Skeletal muscle satellite cell (primary cell): ENCODE measurements around the gene CYTH4.

Experiments
- H3K27me3 ChIP-seq: 2 replicates; pipeline ENCODE4 v1.7.0; 2013; ENCODE audit warnings: low read length; ENCODE audit not compliant: control insufficient read depth, insufficient read depth
- H3K36me3 ChIP-seq: 2 replicates; pipeline ENCODE4 v1.7.0; 2013; ENCODE audit warnings: mild to moderate bottlenecking, control low read depth, low read length; ENCODE audit not compliant: insufficient read depth
- H3K4me1 ChIP-seq: 2 replicates; pipeline ENCODE4 v1.7.0; 2013; ENCODE audit warnings: low read length; ENCODE audit not compliant: control insufficient read depth, insufficient read depth
- H3K4me2 ChIP-seq: 2 replicates; pipeline ENCODE4 v1.7.0; 2013; ENCODE audit warnings: mild to moderate bottlenecking, low read length
- H3K4me3 ChIP-seq: 2 replicates; pipeline ENCODE4 v1.7.0; 2013; ENCODE audit warnings: low read length
- H3K9ac ChIP-seq: 2 replicates; pipeline ENCODE4 v1.7.0; 2013; ENCODE audit warnings: mild to moderate bottlenecking, low read depth, low read length, moderate library complexity
- H3K9me3 ChIP-seq: replicated peaks from 2 replicates; pipeline ENCODE4 v1.7.0; 2013; ENCODE audit warnings: mild to moderate bottlenecking, control low read depth, low read length

CYTH4 gene

DNA sequence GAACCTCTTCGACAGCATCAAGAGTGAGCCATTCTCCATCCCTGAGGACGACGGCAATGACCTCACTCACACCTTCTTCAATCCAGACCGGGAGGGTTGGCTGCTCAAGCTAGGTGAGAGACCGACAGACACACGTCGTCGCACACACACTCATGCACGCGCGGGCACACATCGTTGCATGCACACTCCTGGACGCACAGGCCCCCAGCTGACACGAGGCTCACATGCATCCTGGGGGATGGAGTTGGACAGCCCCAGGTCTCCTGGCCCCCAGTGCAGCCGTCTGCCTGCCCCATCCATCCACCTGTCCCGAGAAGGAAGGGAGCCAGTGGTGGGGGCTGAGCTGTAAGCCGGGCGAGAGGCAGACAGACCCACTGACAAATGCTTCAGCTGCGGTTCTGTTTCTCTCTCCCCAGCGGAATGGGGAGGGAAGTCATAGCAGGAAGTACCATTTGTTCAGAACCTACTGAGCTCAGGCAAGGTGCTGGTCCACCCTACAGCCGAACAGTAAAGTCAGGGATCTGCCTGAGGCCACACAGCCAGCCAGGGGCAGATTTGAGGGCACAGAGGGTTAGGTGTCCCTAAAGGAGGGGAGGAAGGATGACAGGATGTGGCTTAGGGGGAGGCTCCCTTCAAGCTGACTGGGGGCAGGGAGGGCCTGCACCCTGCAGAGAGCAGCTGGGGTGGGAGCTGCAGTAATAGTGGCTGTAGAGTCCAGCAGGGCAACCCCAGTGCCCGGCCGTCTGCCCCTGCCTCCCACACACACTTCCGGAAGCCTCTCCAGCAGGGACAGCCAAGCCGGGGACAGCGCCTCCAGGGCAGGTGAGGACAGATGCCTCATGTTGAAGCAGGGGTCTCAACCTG is 27.1 kb downstream of the CYTH4 start:
- Histone ChIP-seq H3K27me3 (no peaks in the 10 kb centered on the region), H3K4me2 (peak overlapping the region; percentile 34), H3K9me3 (no peaks in the 10 kb centered on the region), H3K4me1 (peaks cover 62% of the 10 kb centered on the region), H3K36me3 (no peaks in the 10 kb centered on the region), H3K9ac (no peak overlapping the region), H3K4me3 (no peak overlapping the region)

DNA sequence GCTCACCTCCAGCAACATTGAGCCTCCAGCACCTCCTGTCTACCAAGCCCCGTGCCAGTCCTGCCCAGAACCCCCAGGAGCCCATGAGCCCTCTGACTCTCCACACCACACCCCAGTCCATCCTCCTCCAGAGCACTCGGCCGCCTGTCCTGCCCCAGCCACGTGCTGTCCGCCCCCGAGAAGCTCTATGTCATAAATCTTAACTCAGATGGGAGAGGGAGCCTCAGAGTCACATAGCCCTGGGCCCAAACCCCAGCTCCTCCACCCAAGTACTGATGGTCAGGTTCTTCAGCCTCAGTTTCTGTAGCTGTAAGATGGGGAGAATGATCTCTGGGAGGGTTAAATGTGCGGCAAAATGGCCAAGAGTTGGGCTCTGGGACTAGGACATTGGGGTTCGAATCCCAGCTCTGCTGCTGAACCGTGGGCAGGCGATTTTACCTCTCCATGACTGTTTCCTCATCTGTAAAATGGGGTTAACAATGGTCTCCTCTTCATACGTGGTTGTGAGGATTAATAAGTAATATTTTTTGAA is 27.8 kb downstream of the CYTH4 start:
- Histone ChIP-seq H3K4me3 (no peak overlapping the region), H3K36me3 (no peaks in the 10 kb centered on the region), H3K9me3 (no peaks in the 10 kb centered on the region), H3K9ac (no peak overlapping the region), H3K27me3 (no peaks in the 10 kb centered on the region), H3K4me1 (peaks cover 59% of the 10 kb centered on the region), H3K4me2 (peak overlapping the region; percentile 34)

DNA sequence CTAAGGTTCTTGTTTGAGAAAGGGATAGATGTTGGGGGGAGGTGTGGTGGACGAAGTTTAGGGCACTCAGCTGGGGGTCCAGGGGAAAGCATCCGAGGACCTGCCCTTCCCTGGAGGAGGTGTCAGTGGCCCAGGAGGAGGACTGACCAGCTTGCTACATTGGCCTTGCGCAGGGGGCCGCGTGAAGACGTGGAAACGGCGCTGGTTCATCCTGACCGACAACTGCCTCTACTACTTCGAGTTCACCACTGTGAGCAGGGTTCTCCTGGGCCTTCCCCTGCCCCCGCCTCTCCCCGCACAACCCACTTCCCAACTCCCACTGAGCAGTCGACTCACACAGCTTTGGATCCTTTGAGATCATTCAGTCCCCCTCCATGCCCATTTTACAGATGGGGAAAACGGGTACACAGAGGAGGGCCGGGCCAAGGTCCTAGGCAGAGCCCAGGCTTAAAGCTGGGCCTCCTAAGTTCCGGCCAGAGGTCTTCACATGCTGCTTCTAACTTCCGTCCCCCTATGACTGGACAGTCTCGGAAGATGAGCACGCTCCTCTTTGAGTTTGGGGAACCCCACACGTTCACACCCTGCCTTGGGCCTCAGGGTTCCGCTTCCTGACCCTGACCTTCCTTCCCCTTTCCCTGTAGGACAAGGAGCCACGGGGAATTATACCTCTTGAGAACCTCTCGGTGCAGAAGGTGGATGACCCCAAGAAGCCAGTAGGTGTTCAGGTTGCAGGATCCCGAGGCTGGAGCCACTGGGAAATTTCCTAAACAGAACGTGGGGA is 28.7 kb downstream of the CYTH4 start:
- Histone ChIP-seq H3K4me3 (no peak overlapping the region), H3K9ac (no peak overlapping the region), H3K9me3 (no peaks in the 10 kb centered on the region), H3K36me3 (no peaks in the 10 kb centered on the region), H3K4me1 (peaks cover 51% of the 10 kb centered on the region), H3K4me2 (no peak overlapping the region), H3K27me3 (no peaks in the 10 kb centered on the region)

DNA sequence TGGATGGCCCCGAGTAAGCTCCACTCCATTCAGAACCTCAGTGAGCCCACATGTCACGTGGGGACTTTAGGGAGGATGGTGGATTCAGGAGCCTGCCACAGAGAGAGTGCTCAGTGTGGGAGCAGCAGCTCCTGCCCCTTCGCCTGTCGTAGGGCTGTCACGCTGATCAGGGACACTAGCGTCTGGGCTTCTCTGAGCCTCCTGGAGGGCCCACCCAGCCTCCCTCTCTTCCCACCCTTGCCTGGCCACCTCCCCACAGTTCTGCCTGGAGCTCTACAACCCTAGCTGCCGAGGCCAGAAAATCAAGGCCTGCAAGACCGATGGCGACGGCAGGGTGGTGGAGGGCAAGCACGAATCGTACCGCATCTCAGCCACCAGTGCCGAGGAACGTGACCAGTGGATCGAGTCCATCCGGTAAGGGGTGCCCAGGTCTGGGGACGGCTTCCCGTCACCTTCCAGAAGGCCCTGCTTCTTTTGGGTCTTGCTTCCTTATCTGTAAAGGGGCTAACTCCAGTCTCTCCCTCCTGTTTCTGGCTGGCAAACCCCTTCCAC is 29.5 kb downstream of the CYTH4 start:
- Histone ChIP-seq H3K4me3 (no peak overlapping the region), H3K9me3 (no peaks in the 10 kb centered on the region), H3K36me3 (no peaks in the 10 kb centered on the region), H3K4me1 (peaks cover 43% of the 10 kb centered on the region), H3K27me3 (no peaks in the 10 kb centered on the region), H3K4me2 (no peak overlapping the region), H3K9ac (no peak overlapping the region)

DNA sequence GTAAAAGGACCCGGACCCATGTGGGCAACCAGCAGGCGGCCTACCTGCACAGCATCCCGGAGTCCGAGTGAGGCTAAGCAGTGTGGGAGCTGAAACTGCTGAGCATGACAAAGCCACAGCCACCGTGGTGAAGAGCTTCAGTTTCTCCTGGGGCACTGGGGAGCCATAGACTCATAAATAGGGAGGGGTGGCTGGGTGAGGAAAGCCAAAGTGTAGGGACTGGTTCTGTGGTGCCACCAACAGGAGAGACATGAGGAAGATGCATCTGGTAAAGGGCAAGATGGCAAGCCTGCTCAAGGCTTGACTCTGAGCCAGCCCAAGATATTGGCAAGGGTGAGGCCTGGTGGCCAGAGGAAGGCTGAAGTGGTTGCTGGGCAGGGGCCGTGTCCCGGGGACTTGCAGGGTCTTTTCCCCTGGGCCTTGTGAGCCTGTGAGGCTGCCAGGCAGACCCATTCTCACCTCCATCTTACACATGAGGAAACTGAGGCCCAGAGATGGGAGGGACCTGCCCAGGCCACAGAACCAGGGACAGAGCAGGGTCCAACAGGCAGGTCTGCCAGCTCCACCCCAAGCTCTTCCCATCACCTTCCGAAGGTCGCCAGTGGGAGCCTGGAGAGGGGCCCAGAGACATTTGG is 30.4 kb downstream of the CYTH4 start:
- no peak overlapping the region for H3K4me2 ChIP-seq
- H3K36me3 ChIP-seq: no peaks in the 10 kb centered on the region
- H3K4me1 ChIP-seq: peaks cover 39% of the 10 kb centered on the region
- no peaks in the 10 kb centered on the region for H3K9me3 ChIP-seq
- no peak overlapping the region for H3K4me3 ChIP-seq
- H3K9ac ChIP-seq: no peak overlapping the region
- H3K27me3 ChIP-seq: no peaks in the 10 kb centered on the region

DNA sequence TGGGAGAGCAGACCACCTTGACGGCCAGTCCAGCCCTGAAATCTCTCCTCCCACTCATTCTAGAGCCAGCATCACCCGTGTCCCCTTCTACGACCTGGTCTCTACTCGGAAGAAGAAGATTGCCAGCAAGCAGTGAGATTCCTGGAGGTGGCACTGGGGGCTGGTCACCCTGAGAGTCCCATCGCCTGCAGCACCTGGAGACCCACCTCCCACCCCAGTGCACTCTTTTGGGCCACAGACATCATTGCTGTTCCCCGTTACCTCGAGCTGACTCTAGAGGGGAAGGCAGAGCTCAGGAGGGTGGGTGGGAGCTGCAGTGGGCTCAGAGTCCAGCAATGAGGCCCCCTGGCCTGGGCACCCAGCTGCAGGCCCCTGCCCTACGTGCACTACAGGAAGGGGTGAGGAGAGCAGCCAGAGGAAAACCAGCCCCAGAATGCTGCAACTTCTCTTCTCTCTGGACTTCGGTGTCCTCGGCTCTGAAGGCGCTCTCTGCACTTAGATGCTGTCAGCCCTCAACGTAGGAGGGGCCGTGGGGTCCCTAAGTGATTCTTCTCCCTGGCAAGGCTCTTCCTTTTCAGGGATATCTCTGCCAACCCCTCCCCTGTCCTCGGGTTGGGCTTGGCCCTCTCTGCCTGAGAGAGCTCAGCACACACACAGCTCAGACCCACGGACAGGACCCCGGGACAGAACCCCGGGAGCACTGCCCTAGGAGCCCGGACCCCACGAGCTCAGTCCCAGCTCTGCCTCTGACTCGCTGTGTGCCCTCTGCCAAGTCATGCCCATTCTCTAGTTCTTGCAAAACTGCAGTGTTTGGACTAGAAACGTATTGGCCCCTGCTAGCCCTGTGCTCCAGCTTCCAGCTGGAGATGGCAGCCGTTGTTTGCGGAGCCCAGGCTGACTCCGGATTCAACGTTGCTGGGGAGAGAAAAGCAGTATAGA is 31.3 kb downstream of the CYTH4 start:
- Histone ChIP-seq H3K36me3 (no peaks in the 10 kb centered on the region), H3K4me3 (no peak overlapping the region), H3K9ac (no peak overlapping the region), H3K4me2 (peak overlapping the region; percentile 19), H3K4me1 (peaks cover 40% of the 10 kb centered on the region), H3K9me3 (no peaks in the 10 kb centered on the region), H3K27me3 (no peaks in the 10 kb centered on the region)

DNA sequence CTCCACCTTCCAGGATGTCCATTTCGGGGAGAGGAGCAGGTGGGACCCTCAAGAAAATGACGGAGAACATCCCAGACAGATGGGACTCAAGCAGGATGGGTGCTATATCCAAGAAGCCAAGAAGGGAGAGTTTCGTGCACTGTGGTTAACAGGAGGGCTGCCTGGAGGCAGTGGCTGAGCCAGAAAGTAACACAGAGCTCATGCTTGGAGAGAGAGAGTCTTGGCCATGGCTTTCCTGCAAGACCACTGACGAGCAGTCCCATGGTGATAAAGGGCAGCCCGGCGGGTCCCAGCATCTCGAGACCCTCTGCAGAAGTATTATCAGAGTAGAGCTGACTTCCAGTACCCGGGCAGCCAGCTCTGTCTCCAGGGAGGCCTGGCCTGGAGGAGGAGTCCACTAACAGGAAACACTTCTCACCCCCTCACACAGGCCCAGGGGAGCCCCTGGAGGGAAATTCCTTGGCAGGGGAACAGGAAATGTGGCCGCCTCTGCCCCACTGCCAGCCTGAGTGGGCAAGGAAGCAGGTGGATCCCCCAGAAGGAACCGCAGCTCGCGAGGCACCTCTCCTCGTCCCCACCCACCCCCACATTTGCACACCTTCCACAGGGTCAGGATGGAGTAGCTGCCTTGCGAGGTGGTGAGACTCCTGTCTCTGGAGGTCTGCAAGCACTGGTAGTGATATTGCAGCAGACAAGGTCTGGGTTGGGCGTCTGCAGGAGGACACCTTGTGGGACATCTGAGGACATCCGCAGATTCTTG is 32.2 kb downstream of the CYTH4 start:
- Histone ChIP-seq H3K4me2 (peak overlapping the region; percentile 19), H3K4me1 (peaks cover 41% of the 10 kb centered on the region), H3K27me3 (no peaks in the 10 kb centered on the region), H3K9ac (no peak overlapping the region), H3K9me3 (no peaks in the 10 kb centered on the region), H3K4me3 (no peak overlapping the region), H3K36me3 (no peaks in the 10 kb centered on the region)

DNA sequence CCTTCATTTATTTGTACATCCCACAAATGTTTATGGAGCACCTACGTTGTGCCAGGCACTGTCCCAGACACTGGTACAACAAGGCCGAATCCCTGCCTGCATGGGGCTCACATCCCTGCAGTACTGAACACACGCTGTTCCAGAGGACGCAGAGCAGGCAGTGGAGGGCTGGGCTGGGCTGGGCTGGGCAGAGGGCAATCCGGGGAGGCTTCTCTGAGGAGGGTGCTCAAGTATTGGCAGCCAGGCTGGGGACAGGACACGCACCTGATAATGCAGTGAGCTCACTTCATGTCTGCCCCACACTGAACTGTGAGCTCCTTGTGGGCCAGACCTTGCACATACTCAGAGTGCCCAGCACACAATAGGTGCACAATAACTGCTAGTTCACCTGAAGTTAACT is 34.1 kb downstream of the CYTH4 start:
- Histone ChIP-seq H3K9ac (no peak overlapping the region), H3K9me3 (no peaks in the 10 kb centered on the region), H3K4me1 (peaks cover 33% of the 10 kb centered on the region), H3K4me3 (no peak overlapping the region), H3K36me3 (no peaks in the 10 kb centered on the region), H3K4me2 (no peak overlapping the region), H3K27me3 (no peaks in the 10 kb centered on the region)

DNA sequence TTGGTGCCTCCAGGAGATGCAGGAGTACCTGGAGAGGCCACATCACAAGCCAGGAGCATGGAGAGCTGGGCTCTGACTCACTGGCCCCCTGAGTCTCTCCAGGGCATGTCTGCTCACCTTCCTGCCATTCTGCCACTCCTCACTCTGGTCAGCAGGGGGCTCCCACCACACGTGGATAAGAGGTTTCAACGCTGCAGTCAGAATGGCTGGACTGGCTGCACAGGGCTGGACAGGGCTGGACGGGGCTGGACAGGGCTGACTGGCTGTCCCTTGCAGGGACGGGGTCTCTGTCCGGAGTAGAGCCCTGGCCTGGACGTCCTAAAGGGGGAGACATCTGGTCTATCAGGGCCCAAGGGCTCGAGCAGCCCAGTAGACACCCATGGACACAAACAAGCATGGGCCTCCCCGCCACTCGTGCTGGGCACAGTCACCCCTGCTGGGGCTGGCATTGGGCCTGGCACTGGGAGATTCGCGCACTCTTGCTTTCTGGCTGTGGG is 34.6 kb downstream of the CYTH4 start:
- Histone ChIP-seq H3K27me3 (no peaks in the 10 kb centered on the region), H3K9ac (no peak overlapping the region), H3K4me2 (no peak overlapping the region), H3K9me3 (no peaks in the 10 kb centered on the region), H3K4me1 (peaks cover 33% of the 10 kb centered on the region), H3K36me3 (no peaks in the 10 kb centered on the region), H3K4me3 (no peak overlapping the region)

DNA sequence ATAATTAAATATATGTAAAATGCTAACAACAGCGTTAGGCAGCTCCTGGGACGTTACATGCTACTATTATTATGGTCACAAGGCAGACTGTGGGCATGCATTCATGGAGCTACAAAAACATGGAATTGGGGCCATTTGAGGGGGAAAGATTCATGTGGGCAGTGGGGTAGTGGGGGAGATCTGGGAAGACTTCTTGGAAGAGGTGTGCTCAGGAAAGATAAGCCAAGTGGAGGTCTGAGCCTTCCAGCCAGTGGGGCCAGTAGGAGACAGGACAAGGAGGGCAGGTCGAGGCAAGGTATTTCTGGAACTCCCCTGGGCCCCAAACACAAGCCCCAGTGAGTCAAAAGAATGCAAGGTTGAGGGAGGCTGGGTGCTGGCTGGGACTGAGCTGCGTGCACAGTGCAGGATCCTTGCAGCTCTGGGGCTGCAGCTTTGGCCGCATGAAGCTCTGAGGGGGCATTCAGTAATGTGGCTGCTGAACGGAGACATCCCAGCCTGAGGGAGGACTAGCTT is 35.4 kb downstream of the CYTH4 start:
- Histone ChIP-seq H3K4me1 (peaks cover 33% of the 10 kb centered on the region), H3K27me3 (no peaks in the 10 kb centered on the region), H3K9ac (no peak overlapping the region), H3K4me3 (no peak overlapping the region), H3K36me3 (no peaks in the 10 kb centered on the region), H3K4me2 (no peak overlapping the region), H3K9me3 (no peaks in the 10 kb centered on the region)
